GM03348 (cell line): ENCODE data around the gene CDH4.

Source experiments
- DNase-seq: peaks from one replicate; pipeline ENCODE4 v3.0.0; 2012; ENCODE audit warnings: low spot score

Gene CDH4

GRCh38 chr20:61518424-61518951 is 266.4 kb downstream of the CDH4 start:
- DNase-seq = no peak

- no peak for DNase-seq
Measured at GRCh38 chr20:61519488-61519887, 267.4 kb downstream of the CDH4 start.

GRCh38 chr20:61520076-61520892 is 268.2 kb downstream of the CDH4 start:
- no peak for DNase-seq

- peak; percentile 80 for DNase-seq
Measured at GRCh38 chr20:61520893-61521460, 268.9 kb downstream of the CDH4 start.

- DNase-seq = no peak
Measured at GRCh38 chr20:61521687-61522420, 269.8 kb downstream of the CDH4 start.

- DNase-seq = no peak
Measured at GRCh38 chr20:61522498-61523090, 270.5 kb downstream of the CDH4 start.

GRCh38 chr20:61523145-61523544 is 271.1 kb downstream of the CDH4 start:
- DNase-seq = no peak

- DNase-seq = no peak
Measured at GRCh38 chr20:61524951-61525666, 273.0 kb downstream of the CDH4 start.

GRCh38 chr20:61525781-61526431 is 273.8 kb downstream of the CDH4 start:
- DNase-seq = peak; percentile 20

GRCh38 chr20:61526907-61527306 is 274.8 kb downstream of the CDH4 start:
- no peak for DNase-seq

- DNase-seq = no peak
Measured at GRCh38 chr20:61527626-61528025, 275.6 kb downstream of the CDH4 start.

- DNase-seq = no peak
Measured at GRCh38 chr20:61528591-61528990, 276.5 kb downstream of the CDH4 start.

- DNase-seq = peak; percentile 57
Measured at GRCh38 chr20:61529354-61529753, 277.3 kb downstream of the CDH4 start.

- DNase-seq = no peak
Measured at GRCh38 chr20:61531553-61532345, 279.7 kb downstream of the CDH4 start.

- no peak for DNase-seq
Measured at GRCh38 chr20:61532736-61533135, 280.7 kb downstream of the CDH4 start.

- no peak for DNase-seq
Measured at GRCh38 chr20:61533231-61533631, 281.2 kb downstream of the CDH4 start.

- no peak for DNase-seq
Measured at GRCh38 chr20:61534346-61534745, 282.3 kb downstream of the CDH4 start.

- no peak for DNase-seq
Measured at GRCh38 chr20:61535091-61535490, 283.0 kb downstream of the CDH4 start.

GRCh38 chr20:61535536-61535935 is 283.5 kb downstream of the CDH4 start:
- DNase-seq = no peak

- no peak for DNase-seq
Measured at GRCh38 chr20:61535956-61536355, 283.9 kb downstream of the CDH4 start.
